ENCODE data around the gene XKR3. TPM values are rescaled to one million over a fixed set of nuclear protein-coding genes. Genes with fewer than 3 reads are reported as not detected.

XKR3 gene
- total RNA-seq, 4 donors from 2014 or later, result not detected

DNA sequence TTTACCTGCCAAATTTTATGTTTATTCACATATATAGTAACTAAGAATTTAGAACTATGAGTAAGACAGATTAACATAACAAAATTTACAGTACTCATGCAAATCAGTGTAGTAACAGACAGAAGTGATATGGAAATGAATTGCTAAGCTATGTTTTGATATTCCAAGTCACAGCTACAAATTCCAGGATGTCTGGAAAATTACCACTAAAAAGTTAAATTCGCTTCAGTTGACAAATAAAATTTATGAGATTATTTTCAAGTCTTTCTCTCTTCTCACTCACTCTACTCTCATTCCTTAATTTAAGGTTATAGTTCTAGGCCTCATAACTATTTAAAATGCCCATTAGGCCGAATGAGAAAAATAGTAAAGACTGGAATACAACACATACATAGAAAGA lies 18.1 kb downstream of the XKR3 start:
- 28 to 42% methylated on average over 2 of the region's 2 CpGs for WGBS, 2 donors
- H3K4me1 ChIP-seq, result no peaks in the 10 kb centered on the region
- no peaks in the 10 kb centered on the region for H3K36me3 ChIP-seq
- TF ChIP-seq POLR2A (IDR thresholded peaks at IDR 0.05), result no peak
- TF ChIP-seq, protein P1, sequence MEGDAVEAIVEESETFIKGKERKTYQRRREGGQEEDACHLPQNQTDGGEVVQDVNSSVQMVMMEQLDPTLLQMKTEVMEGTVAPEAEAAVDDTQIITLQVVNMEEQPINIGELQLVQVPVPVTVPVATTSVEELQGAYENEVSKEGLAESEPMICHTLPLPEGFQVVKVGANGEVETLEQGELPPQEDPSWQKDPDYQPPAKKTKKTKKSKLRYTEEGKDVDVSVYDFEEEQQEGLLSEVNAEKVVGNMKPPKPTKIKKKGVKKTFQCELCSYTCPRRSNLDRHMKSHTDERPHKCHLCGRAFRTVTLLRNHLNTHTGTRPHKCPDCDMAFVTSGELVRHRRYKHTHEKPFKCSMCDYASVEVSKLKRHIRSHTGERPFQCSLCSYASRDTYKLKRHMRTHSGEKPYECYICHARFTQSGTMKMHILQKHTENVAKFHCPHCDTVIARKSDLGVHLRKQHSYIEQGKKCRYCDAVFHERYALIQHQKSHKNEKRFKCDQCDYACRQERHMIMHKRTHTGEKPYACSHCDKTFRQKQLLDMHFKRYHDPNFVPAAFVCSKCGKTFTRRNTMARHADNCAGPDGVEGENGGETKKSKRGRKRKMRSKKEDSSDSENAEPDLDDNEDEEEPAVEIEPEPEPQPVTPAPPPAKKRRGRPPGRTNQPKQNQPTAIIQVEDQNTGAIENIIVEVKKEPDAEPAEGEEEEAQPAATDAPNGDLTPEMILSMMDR (IDR thresholded peaks at IDR 0.05), result no peak
- H3K27me3 ChIP-seq, result no peaks in the 10 kb centered on the region
- no peak overlapping the region for H3K27ac ChIP-seq
- H3K9me3 ChIP-seq, result no peaks in the 10 kb centered on the region
- intact Hi-C loops (cut with DNase I), result no loop called here
- H3K4me3 ChIP-seq, result no peak overlapping the region
- no peak for DNase-seq

DNA sequence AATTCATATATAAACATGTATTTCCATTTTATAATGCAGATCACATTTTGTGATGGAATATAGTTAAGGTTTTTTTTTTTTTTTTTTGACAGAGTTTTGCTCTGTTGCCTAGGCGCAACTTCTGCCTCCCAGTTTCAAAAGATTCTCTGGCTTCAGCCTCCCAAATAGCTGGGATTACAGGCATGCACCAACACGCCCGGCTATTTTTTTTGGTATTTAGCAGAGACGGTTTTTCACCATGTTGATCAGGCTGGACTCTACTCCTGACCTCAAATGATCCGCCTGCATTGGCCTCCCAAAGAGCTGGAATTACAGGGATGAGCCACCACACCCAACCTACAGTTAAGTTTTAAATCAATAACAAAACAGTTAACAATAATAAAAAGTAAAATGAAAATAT lies 18.8 kb downstream of the XKR3 start:
- H3K4me1 ChIP-seq, result no peaks in the 10 kb centered on the region
- H3K27me3 ChIP-seq, result no peaks in the 10 kb centered on the region
- TF ChIP-seq, protein P1 (IDR thresholded peaks at IDR 0.05), result no peak
- TF ChIP-seq POLR2A (IDR thresholded peaks at IDR 0.05), result no peak
- intact Hi-C loops (cut with DNase I), result no loop called here
- no peak overlapping the region for H3K4me3 ChIP-seq
- WGBS, 2 donors, result 68 to 77% methylated on average over 4 to 5 of the region's 5 CpGs
- H3K9me3 ChIP-seq, result no peaks in the 10 kb centered on the region
- DNase-seq, result no peak
- no peak overlapping the region for H3K27ac ChIP-seq
- no peaks in the 10 kb centered on the region for H3K36me3 ChIP-seq

DNA sequence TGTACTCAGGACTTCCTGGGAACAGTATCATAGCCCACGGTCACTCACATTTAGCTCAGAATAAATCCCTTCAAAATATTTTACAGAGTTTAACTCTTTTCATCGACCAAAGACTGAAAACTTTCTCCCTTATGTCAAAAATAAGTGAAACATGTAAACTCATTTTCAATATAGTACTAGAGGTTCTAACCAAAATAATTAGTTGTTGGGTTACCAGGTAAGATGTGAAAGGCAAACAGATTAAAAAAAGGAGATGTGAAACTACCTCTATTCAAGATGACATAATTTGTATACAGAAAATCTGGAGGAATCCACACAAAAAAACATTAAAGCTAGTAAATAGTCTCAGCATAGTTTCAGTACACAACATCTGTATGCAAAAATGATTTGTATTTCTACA lies 20.3 kb downstream of the XKR3 start:
- Histone ChIP-seq H3K36me3 (no peaks in the 10 kb centered on the region), H3K27me3 (no peaks in the 10 kb centered on the region)

DNA sequence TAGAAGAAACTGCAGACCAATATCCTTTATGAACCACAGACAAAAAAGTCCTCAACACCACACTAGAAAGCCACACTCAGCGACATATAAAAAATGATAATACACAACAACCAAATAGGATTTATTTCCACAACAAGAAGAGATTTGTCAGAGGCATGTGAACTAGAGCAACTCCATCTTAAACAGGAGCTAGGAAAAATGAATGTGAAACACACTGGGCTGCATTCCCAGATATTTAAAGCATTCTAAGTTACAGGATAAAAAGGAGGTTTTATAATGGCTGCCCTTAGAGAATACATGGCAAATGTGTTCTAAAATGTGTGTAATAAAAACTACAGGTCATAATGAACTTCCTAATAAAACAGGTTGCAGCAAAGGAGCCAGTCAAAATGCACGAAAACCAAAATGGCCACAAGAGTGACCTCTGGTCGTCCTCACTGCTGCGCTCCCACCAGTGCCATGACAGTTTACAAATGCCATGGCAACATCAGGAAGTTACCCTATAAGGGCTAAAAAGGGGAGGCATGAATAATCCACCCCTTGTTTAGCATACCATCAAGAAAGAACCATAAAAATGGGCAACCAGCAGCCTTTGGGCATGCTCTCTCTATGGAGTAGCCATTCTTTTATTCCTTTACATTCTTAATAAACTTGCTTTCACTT lies 21.8 kb downstream of the XKR3 start:
- WGBS, 2 donors, result 66 to 78% methylated on average over 4 of the region's 4 CpGs
- no peak for TF ChIP-seq POLR2A (IDR thresholded peaks at IDR 0.05)
- TF ChIP-seq, protein P1 (IDR thresholded peaks at IDR 0.05), result no peak
- no peaks in the 10 kb centered on the region for H3K27me3 ChIP-seq
- no peaks in the 10 kb centered on the region for H3K36me3 ChIP-seq
- no peak overlapping the region for H3K4me3 ChIP-seq
- intact Hi-C loops (cut with DNase I), result no loop called here
- no peaks in the 10 kb centered on the region for H3K9me3 ChIP-seq
- no peaks in the 10 kb centered on the region for H3K4me1 ChIP-seq
- H3K27ac ChIP-seq, result no peak overlapping the region
- DNase-seq, result no peak

More for the DNA sequence above, 20.3 kb downstream of the XKR3 start:
- H3K4me3 ChIP-seq, result no peak overlapping the region
- TF ChIP-seq POLR2A (IDR thresholded peaks at IDR 0.05), result no peak
- TF ChIP-seq, protein P1 (IDR thresholded peaks at IDR 0.05), result no peak
- 46 to 54% methylated on average over 2 of the region's 2 CpGs for WGBS, 2 donors
- intact Hi-C loops (cut with DNase I), result no loop called here
- H3K27ac ChIP-seq, result no peak overlapping the region
- H3K4me1 ChIP-seq, result no peaks in the 10 kb centered on the region
- no peaks in the 10 kb centered on the region for H3K9me3 ChIP-seq
- DNase-seq, result no peak

- Histone ChIP-seq H3K27me3 (no peaks in the 10 kb centered on the region), H3K4me1 (no peaks in the 10 kb centered on the region), H3K36me3 (no peaks in the 10 kb centered on the region), H3K27ac (no peak overlapping the region), H3K4me3 (no peak overlapping the region), H3K9me3 (no peaks in the 10 kb centered on the region)
- no peak for DNase-seq
- no peak for TF ChIP-seq POLR2A (IDR thresholded peaks at IDR 0.05)
- TF ChIP-seq, protein P1 (IDR thresholded peaks at IDR 0.05), result no peak
- WGBS, 2 donors, result 82 to 93% methylated on average over 3 of the region's 3 CpGs
- intact Hi-C loops (cut with DNase I), result no loop called here
Observed at GRCh38 chr22:16801571-16801970, 23.6 kb downstream of the XKR3 start.

Data from esophagus squamous epithelium (tissue), 5 donors.